ENCODE data around the gene TXNRD1.

DNA sequence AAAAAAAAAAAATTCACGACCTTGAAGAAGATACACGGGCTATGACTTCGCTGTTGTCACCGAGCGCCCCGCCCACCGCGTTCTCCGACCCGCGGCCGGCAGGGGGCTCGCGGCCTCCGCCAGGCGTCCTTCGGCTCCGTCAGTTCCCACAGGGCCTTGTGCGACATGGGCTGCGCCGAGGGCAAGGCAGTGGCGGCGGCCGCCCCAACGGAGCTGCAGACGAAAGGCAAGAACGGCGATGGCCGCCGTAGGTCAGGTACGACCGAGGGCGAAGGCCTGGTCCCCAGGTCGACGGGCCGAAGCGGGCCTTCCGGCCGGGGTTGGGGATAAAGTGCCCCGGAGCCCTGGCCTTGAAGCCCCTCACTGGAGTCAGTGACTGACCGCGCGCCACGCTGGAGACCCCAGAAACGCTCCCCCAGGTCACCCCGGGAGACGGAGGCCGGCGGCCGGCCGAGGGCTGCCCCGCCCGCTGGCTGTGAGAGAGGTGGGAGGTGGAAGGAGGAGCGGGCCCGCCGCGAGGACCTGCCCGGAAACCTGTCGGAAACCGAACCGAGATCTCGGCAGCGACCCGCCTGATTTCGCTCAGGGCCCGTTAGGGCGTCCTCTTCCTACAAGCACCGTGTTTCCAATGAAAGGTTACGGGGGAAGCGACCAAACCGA, at the start of gene TXNRD1:
- TF ChIP-seq TOX (CRISPR knock-in tag; IDR thresholded peaks at IDR 0.05; ENCODE audit: borderline replicate concordance), result no peak
- TF ChIP-seq TCF4 (CRISPR knock-in tag; IDR thresholded peaks at IDR 0.05; ENCODE audit: borderline replicate concordance), result no peak

Measured in SK-N-SH treated with all-trans-retinoic acid at 6 μM for 48 hours (cell line).